Measurements from ENCODE around the gene CLIP1. TPM values are rescaled to one million over a fixed set of nuclear protein-coding genes. Genes with fewer than 3 reads are reported as not detected.

CLIP1 gene
- total and polyA plus RNA-seq, 2 of the 4 experiments (the other 2 are of a cell fraction) = 38.0 to 54.8 TPM

GRCh38 chr12:122393817-122394216, 28.7 kb downstream of the CLIP1 start:
- H3K4me2 ChIP-seq (ENCODE audit: low read depth, low read length) = no peak overlapping the region
- no peak overlapping the region for H3K27ac ChIP-seq (ENCODE audit: insufficient read depth, low read length)
- no peak overlapping the region for H2AK9ac ChIP-seq (replicated peaks; ENCODE audit: low read depth, low read length, poor library complexity)
- no peak for TF ChIP-seq RAD21 (IDR thresholded peaks at IDR 0.05; ENCODE audit: low read length)
- TF ChIP-seq BHLHE40 (IDR thresholded peaks at IDR 0.05; ENCODE audit: low read depth, low read length) = no peak
- no peak for TF ChIP-seq RFX5 (IDR thresholded peaks at IDR 0.05; ENCODE audit: low read depth, low read length)
- no peak for TF ChIP-seq MAZ (IDR thresholded peaks at IDR 0.05; ENCODE audit: borderline replicate concordance, low read depth, low read length)
- no peak for TF ChIP-seq POLR2A (IDR thresholded peaks at IDR 0.05; ENCODE audit: low read depth, low read length)
- TF ChIP-seq MXI1 (IDR thresholded peaks at IDR 0.05; ENCODE audit: borderline replicate concordance, low read depth, low read length) = no peak
- no peak for TF ChIP-seq RCOR1 (IDR thresholded peaks at IDR 0.05; ENCODE audit: insufficient replicate concordance, low read length)
- TF ChIP-seq FOS (IDR thresholded peaks at IDR 0.05; ENCODE audit: low read depth, low read length) = no peak
- TF ChIP-seq NFE2L2 (IDR thresholded peaks at IDR 0.05; ENCODE audit: low read depth, low read length) = no peak
- no peak for TF ChIP-seq SMC3 (IDR thresholded peaks at IDR 0.05; ENCODE audit: low read depth, low read length)
- TF ChIP-seq USF2 (IDR thresholded peaks at IDR 0.05; ENCODE audit: low read depth, low read length) = no peak
- no peak for TF ChIP-seq CHD1 (IDR thresholded peaks at IDR 0.05; ENCODE audit: low read depth, low read length)
- TF ChIP-seq ELK1 (IDR thresholded peaks at IDR 0.05; ENCODE audit: borderline replicate concordance, low read depth, low read length) = no peak
- no peak for TF ChIP-seq CEBPB (IDR thresholded peaks at IDR 0.05; ENCODE audit: low read depth, low read length)
- TF ChIP-seq, protein P1, sequence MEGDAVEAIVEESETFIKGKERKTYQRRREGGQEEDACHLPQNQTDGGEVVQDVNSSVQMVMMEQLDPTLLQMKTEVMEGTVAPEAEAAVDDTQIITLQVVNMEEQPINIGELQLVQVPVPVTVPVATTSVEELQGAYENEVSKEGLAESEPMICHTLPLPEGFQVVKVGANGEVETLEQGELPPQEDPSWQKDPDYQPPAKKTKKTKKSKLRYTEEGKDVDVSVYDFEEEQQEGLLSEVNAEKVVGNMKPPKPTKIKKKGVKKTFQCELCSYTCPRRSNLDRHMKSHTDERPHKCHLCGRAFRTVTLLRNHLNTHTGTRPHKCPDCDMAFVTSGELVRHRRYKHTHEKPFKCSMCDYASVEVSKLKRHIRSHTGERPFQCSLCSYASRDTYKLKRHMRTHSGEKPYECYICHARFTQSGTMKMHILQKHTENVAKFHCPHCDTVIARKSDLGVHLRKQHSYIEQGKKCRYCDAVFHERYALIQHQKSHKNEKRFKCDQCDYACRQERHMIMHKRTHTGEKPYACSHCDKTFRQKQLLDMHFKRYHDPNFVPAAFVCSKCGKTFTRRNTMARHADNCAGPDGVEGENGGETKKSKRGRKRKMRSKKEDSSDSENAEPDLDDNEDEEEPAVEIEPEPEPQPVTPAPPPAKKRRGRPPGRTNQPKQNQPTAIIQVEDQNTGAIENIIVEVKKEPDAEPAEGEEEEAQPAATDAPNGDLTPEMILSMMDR (conservative IDR thresholded peaks at IDR 0.05; ENCODE audit: low read depth, low read length) = no peak
- TF ChIP-seq MAFK (IDR thresholded peaks at IDR 0.05; ENCODE audit: low read depth, low read length) = no peak
- no peak overlapping the region for H3K4me3 ChIP-seq (ENCODE audit: insufficient read depth, low read depth, low read length)
- CTCF ChIA-PET = interaction anchor here (1.0 kb wide), 1 partner anchor 38 kb away, joined by 3 read pairs; no protein-coding TSS in a partner anchor
- H4K20me1 ChIP-seq (ENCODE audit: insufficient read depth, low read length) = peaks cover 10% of the 10 kb centered on the region; the same call in 1 of the 2 replicates
- no peak overlapping the region for H2AFZ ChIP-seq (replicated peaks; ENCODE audit: low read length, poor library complexity)
- no peak overlapping the region for H3K9ac ChIP-seq (ENCODE audit: low read depth, low read length)
- no peak overlapping the region for H3K18ac ChIP-seq (ENCODE audit: low read depth, low read length)
- peaks cover 14% of the 10 kb centered on the region for H3K9me1 ChIP-seq (ENCODE audit: insufficient read depth, low read length)
- POLR2A ChIA-PET (ENCODE audit: unreplicated experiment) = no interaction called here
- no peak for ATAC-seq (ENCODE audit: low read depth)
- no peak overlapping the region for H4K91ac ChIP-seq (ENCODE audit: insufficient read depth, low read depth, low read length)
- no peak overlapping the region for H2BK20ac ChIP-seq (ENCODE audit: low read depth, low read length)
- BruUV-seq (replicated peaks) = no TSS peak
- H3K56ac ChIP-seq (ENCODE audit: extremely low read depth, insufficient read depth, low read length) = no peak overlapping the region
- no peaks in the 10 kb centered on the region for H3K9me3 ChIP-seq (ENCODE audit: control insufficient read depth, insufficient read depth, low read length)
- H3K36me3 ChIP-seq (ENCODE audit: control insufficient read depth, insufficient read depth, low read length) = peaks cover 4% of the 10 kb centered on the region; the same call in 1 of the 2 replicates
- DNase-seq = no peak
- no peak overlapping the region for H3K4ac ChIP-seq (ENCODE audit: low read depth, low read length)
- H4K8ac ChIP-seq (ENCODE audit: low read depth in 2 of 2, low read length in 2 of 2) = no peak overlapping the region
- no peak overlapping the region for H2AK5ac ChIP-seq (ENCODE audit: low read depth, low read length)
- 90% methylated on average over 2 of the region's 4 CpGs; no CpG with 5 or more reads in 1 of the 2 experiments for whole genome bisulfite sequencing, 2 experiments (ENCODE audit: extremely low coverage in 2 of 2, insufficient read length in 1 of 2)
- H2BK5ac ChIP-seq (ENCODE audit: low read depth, low read length, poor library complexity, severe bottlenecking) = no peak overlapping the region
- H3K27me3 ChIP-seq (ENCODE audit: control insufficient read depth, insufficient read depth, low read length) = no peaks in the 10 kb centered on the region
- intact Hi-C loops (cut with micrococcal nuclease) = loop anchor here (10.0 kb wide), 1 partner anchor 361 kb away; the partner anchor contains the start of gene DENR
- no peak overlapping the region for H3K23ac ChIP-seq (ENCODE audit: low read depth, low read length)
- H2BK15ac ChIP-seq (ENCODE audit: low read depth, low read length) = no peak overlapping the region
- no peak overlapping the region for H3K14ac ChIP-seq (replicated peaks; ENCODE audit: low read depth, low read length)
- no peak overlapping the region for H2BK120ac ChIP-seq (ENCODE audit: low read depth, low read length)
- dilution Hi-C loops (cut with HindIII; ENCODE audit: low sequenced_read_pairs, unreplicated experiment) = no loop called here
- in situ Hi-C loops (cut with MboI; ENCODE audit: low sequenced_read_pairs) = no loop called here
- no peak overlapping the region for H4K5ac ChIP-seq (ENCODE audit: low read depth, low read length)
- H3K4me1 ChIP-seq (ENCODE audit: control insufficient read depth, insufficient read depth, low read length) = peaks cover 4% of the 10 kb centered on the region
- H3K79me1 ChIP-seq (ENCODE audit: low read depth in 1 of 2, low read length in 2 of 2) = peaks cover 23 to 80% of the 10 kb centered on the region in 2 experiments

Measured in IMR-90 (cell line).